Spleen (tissue), 7 donors: ENCODE data around the gene NFE2.
"Not testable (repeated sequence)": the region's sequence is repeated elsewhere in the genome, so short reads cannot be mapped to it uniquely, and the experiment has no call there.

ENCODE experiments used
- CTCF ChIP-seq, 11 experiments: fragments of 200-600 bp in 7 of 11; fragments of 450-650 bp in 4 of 11; sonication (generic) in 4 of 11; IDR thresholded peaks in 8 of 11; conservative IDR thresholded peaks in 3 of 11; 1 replicate in 7 of 11; 2 replicates in 4 of 11; pipeline versions ENCODE4 v1.4.0 to v1.8.0; 2016 to 2021; ENCODE audit warnings: antibody characterized with exemption in 11 of 11, inconsistent platforms in 4 of 11, mild to moderate bottlenecking in 1 of 11
- POLR2AphosphoS5 ChIP-seq, 3 donors: sonication (generic); formaldehyde crosslinking; IDR thresholded peaks; one replicate each; pipeline ENCODE4 v1.5.1; 2017; ENCODE audit warnings: antibody characterized with exemption in 3 of 3
- donor health status: DM: no; HTN: no; CAD: no; lungs with moderate emphysema.
- donor health status: DM: no; HTN: no; CAD: no.
- donor health status: DM: no; HTN: no; CAD: no.

DNA sequence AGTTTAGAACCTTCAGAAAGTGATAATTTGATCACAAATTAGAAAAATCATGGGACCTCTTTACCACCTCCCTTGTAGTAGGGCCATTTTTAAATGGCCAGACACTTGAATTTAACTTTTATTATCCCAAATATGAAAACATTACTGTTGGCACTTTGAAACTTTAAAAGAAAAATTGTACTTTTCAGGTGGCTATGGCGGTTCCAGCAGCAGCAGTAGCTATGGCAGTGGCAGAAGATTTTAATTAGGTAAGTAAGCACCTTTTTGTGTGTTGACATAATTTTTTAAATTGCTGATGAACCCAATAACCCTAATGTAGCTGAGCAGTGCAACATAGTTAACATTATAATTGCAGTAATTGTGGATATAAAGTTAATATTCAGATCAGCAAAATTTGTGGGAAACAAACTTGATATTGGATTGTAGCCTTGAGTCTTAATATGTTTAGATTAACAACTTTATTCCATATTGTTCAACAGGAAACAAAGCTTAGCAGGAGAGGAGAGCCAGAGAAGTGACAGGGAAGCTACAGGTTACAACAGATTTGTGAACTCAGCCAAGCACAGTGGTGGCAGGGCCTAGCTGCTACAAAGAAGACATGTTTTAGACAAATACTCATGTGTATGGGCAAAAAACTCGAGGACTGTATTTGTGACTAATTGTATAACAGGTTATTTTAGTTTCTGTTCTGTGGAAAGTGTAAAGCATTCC lies 16.6 kb downstream of the NFE2 start:
- not testable (repeated sequence) for TF ChIP-seq CTCF (IDR thresholded peaks at IDR 0.05 in 8 of 11, conservative IDR thresholded peaks at IDR 0.05 in 3 of 11); POLR2AphosphoS5 (IDR thresholded peaks at IDR 0.05)
